IMR-90 (cell line): ENCODE measurements around the gene DHCR24. TPM values are rescaled to one million over a fixed set of nuclear protein-coding genes. Genes with fewer than 3 reads are reported as not detected.

Source experiments
- ATAC-seq: fragments of 200-7000 bp; cut with Tn5 transposase; 2 replicates; pipeline ENCODE4 v1.9.1; 2020; ENCODE audit warnings: low read depth, mild to moderate bottlenecking, moderate library complexity
- BruUV-seq: library from RNA; stranded (reverse); fragments of 400-500 nt; replicated peaks from 2 replicates; lab custom pipeline; 2021; lab: Mats Ljungman, UMichigan
- CTCF ChIA-PET: fragments of 300-600 bp; formaldehyde crosslinking; extraction: SDS; loops from one replicate; lab custom pipeline; 2021; ENCODE audit warnings: antibody characterized with exemption; lab: Yijun Ruan, JAX
- POLR2A ChIA-PET: fragments of 300-600 bp; sonication (Branson Sonifier 250); formaldehyde crosslinking; loops from one replicate; lab custom pipeline; 2022; ENCODE audit warnings: antibody characterized with exemption; ENCODE audit not compliant: unreplicated experiment; lab: Charles Lee
- DNase-seq: peaks from one replicate; pipeline ENCODE4 v3.0.0; 2013
- H2AFZ ChIP-seq: replicated peaks from 2 replicates; pipeline ENCODE3; 2013; ENCODE audit warnings: low read length, mild to moderate bottlenecking; ENCODE audit not compliant: poor library complexity
- H2AK5ac ChIP-seq: 2 replicates; pipeline ENCODE4 v1.6.1; 2013; ENCODE audit warnings: low read depth, low read length, inconsistent platforms
- H2AK9ac ChIP-seq: replicated peaks from 2 replicates; pipeline ENCODE3; 2013; ENCODE audit warnings: mild to moderate bottlenecking, low read depth, low read length, moderate library complexity; ENCODE audit not compliant: poor library complexity
- H2BK120ac ChIP-seq: 2 replicates; pipeline ENCODE4 v1.6.1; 2013; ENCODE audit warnings: low read depth, low read length, inconsistent platforms
- H2BK15ac ChIP-seq: 3 replicates; pipeline ENCODE4 v1.6.1; 2013; ENCODE audit warnings: low read depth, low read length, inconsistent platforms
- H2BK20ac ChIP-seq: 2 replicates; pipeline ENCODE4 v1.6.1; 2013; ENCODE audit warnings: low read depth, mild to moderate bottlenecking, inconsistent platforms, low read length, moderate library complexity
- H2BK5ac ChIP-seq: 2 replicates; pipeline ENCODE4 v1.6.1; 2013; ENCODE audit warnings: mild to moderate bottlenecking, low read depth, low read length, inconsistent platforms; ENCODE audit not compliant: poor library complexity, severe bottlenecking
- H3K14ac ChIP-seq: replicated peaks from 2 replicates; pipeline ENCODE4 v1.6.1; 2013; ENCODE audit warnings: low read depth, low read length, inconsistent platforms
- H3K18ac ChIP-seq: 2 replicates; pipeline ENCODE4 v1.6.1; 2013; ENCODE audit warnings: low read depth, low read length, control low read depth
- H3K23ac ChIP-seq: 2 replicates; pipeline ENCODE4 v1.6.1; 2013; ENCODE audit warnings: low read depth, low read length, inconsistent platforms
- H3K27ac ChIP-seq: 2 replicates; pipeline ENCODE4 v1.5.1; 2013; ENCODE audit warnings: mild to moderate bottlenecking, control low read depth, low read length; ENCODE audit not compliant: insufficient read depth
- H3K27me3 ChIP-seq: 2 replicates; pipeline ENCODE4 v1.6.1; 2013; ENCODE audit warnings: low read length; ENCODE audit not compliant: control insufficient read depth, insufficient read depth
- H3K36me3 ChIP-seq: 2 replicates; pipeline ENCODE4 v1.6.1; 2013; ENCODE audit warnings: low read length, mixed read lengths; ENCODE audit not compliant: control insufficient read depth, insufficient read depth
- H3K4ac ChIP-seq: 2 replicates; pipeline ENCODE4 v1.6.1; 2013; ENCODE audit warnings: low read depth, low read length, inconsistent platforms
- H3K4me1 ChIP-seq: 2 replicates; pipeline ENCODE4 v1.6.1; 2013; ENCODE audit warnings: low read length, mixed read lengths; ENCODE audit not compliant: control insufficient read depth, insufficient read depth
- H3K4me2 ChIP-seq: 2 replicates; pipeline ENCODE4 v1.6.1; 2013; ENCODE audit warnings: low read depth, mild to moderate bottlenecking, control low read depth, low read length, moderate library complexity
- H3K4me3 ChIP-seq: 2 replicates; pipeline ENCODE4 v1.5.1; 2013; ENCODE audit warnings: low read depth, mild to moderate bottlenecking, control low read depth, low read length, moderate library complexity; ENCODE audit not compliant: insufficient read depth
- H3K56ac ChIP-seq: 2 replicates; pipeline ENCODE4 v1.6.1; 2013; ENCODE audit warnings: low read length, inconsistent platforms; ENCODE audit not compliant: insufficient read depth; ENCODE audit errors: extremely low read depth
- H3K79me1 ChIP-seq, 2 experiments: 2 replicates each; pipeline ENCODE4 v1.6.1; 2013; ENCODE audit warnings: low read length in 2 of 2, inconsistent platforms in 1 of 2, low read depth in 1 of 2
- H3K9ac ChIP-seq: 2 replicates; pipeline ENCODE4 v1.6.1; 2013; ENCODE audit warnings: low read depth, low read length, control low read depth
- H3K9me1 ChIP-seq: 2 replicates; pipeline ENCODE4 v1.6.1; 2013; ENCODE audit warnings: low read length, inconsistent platforms; ENCODE audit not compliant: insufficient read depth
- H3K9me3 ChIP-seq: 2 replicates; pipeline ENCODE4 v1.6.1; 2013; ENCODE audit warnings: low read length; ENCODE audit not compliant: control insufficient read depth, insufficient read depth
- H4K20me1 ChIP-seq: 2 replicates; pipeline ENCODE4 v1.6.1; 2013; ENCODE audit warnings: low read length, inconsistent platforms; ENCODE audit not compliant: insufficient read depth
- H4K5ac ChIP-seq: 2 replicates; pipeline ENCODE4 v1.6.1; 2013; ENCODE audit warnings: mild to moderate bottlenecking, low read depth, low read length, control low read depth
- H4K8ac ChIP-seq, 2 experiments: 2 replicates each; pipeline ENCODE4 v1.6.1; 2013; ENCODE audit warnings: low read depth in 2 of 2, low read length in 2 of 2, control low read depth in 1 of 2, inconsistent platforms in 1 of 2
- H4K91ac ChIP-seq: 2 replicates; pipeline ENCODE4 v1.6.1; 2013; ENCODE audit warnings: low read depth, low read length, inconsistent platforms; ENCODE audit not compliant: insufficient read depth
- RCOR1 ChIP-seq: IDR thresholded peaks from 2 replicates; pipeline ENCODE4 v1.6.1; 2012; ENCODE audit warnings: mild to moderate bottlenecking, low read length, improper control_type of control experiment; ENCODE audit not compliant: insufficient replicate concordance
- WGBS, 2 experiments: methylation state at CpG; one replicate each; pipeline versions ENCODE4 v1.1.5 to v1.1.7; 2013; ENCODE audit warnings: missing lambda C conversion rate in 2 of 2; ENCODE audit not compliant: insufficient read length in 1 of 2; ENCODE audit errors: extremely low coverage in 2 of 2; 5-methylcytosine and 5-hydroxymethylcytosine counted together
- dilution Hi-C: fragments of 300-500 bp; cut with HindIII; formaldehyde crosslinking; loops from one replicate; pipeline ENCODE4 v1.14.3; 2018; ENCODE audit warnings: low sequenced_read_pairs; ENCODE audit not compliant: unreplicated experiment
- in situ Hi-C: fragments of 300-500 bp; cut with MboI; formaldehyde crosslinking; loops from 3 replicates; pipeline ENCODE4 v1.14.3; 2019; ENCODE audit warnings: low sequenced_read_pairs, inconsistent platforms, mixed read lengths
- intact Hi-C: fragments of 100-400 bp; cut with micrococcal nuclease; formaldehyde crosslinking; loops from 2 replicates; pipeline ENCODE4 v1.10.0; 2022
- polyA plus RNA-seq, 3 experiments: library from polyadenylated mRNA; depleted of rRNA; stranded (reverse); fragments of >200 nt; gene quantifications; 2 replicates each; pipeline ENCODE4 v1.2.3, GENCODE V29; 2012; ENCODE audit warnings: low replicate concordance in 1 of 3
- total RNA-seq: library from RNA; depleted of rRNA; stranded (reverse); fragments of >200 nt; gene quantifications from 2 replicates; pipeline ENCODE4 v1.2.3, GENCODE V29; 2012

DHCR24 gene
- total and polyA plus RNA-seq, 2 of the 4 experiments (the other 2 are of a cell fraction): 130 to 194 TPM

DNA sequence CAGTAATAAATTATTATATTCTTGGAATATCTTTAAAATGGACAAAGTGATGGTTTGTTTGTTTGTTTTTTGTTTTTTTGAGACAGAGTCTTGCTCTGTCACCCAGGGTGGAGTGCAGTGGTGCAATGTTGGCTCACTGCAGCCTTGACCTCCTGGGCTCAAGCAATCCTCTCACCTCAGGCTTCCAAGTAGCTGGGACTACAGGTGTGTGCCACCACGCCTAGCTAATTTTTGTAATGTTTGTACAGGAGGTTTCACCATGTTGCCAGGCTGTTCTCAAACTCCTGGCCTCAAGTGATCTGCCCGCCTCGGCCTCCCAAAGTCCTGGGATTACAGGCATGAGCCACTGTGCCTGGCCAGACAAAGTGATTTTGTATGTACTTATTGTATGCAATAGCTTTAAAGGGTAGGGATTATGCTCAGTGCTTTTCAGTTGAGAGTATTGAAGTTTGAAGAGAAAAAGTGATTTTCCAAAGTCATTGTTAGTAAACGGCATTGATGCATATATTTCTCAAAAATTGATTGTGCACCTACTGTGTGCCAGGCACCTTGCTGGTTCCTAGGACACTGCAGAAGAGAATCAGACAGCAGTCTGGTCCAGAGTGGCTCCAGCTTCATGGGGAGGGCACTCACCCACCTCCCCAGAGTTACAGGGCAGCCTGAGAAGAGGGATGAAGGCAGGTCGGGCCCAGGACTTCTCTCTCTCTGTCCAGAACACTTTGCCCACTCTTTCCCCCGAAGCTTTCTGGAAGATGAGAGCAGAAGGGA is 51.7 kb downstream of the DHCR24 start:
- CTCF ChIA-PET: no interaction called here

More for the DNA sequence above, 51.7 kb downstream of the DHCR24 start:
- Histone ChIP-seq H2AK9ac (no peak overlapping the region), H3K4me1 (no peaks in the 10 kb centered on the region), H3K56ac (no peak overlapping the region), H3K14ac (no peak overlapping the region), H2AFZ (no peak overlapping the region), H2BK20ac (no peak overlapping the region), H3K23ac (no peak overlapping the region), H3K79me1 (no peaks in the 10 kb centered on the region), H3K27ac (no peak overlapping the region), H4K5ac (no peak overlapping the region), H2AK5ac (no peak overlapping the region), H4K91ac (no peak overlapping the region), H3K18ac (no peak overlapping the region), H3K9me3 (peaks cover 7% of the 10 kb centered on the region; the same call in 1 of the 2 replicates), H3K36me3 (no peaks in the 10 kb centered on the region), H4K20me1 (no peaks in the 10 kb centered on the region), H3K27me3 (peaks cover 35% of the 10 kb centered on the region), H3K4me2 (no peak overlapping the region), H3K4me3 (no peak overlapping the region), H2BK15ac (no peak overlapping the region), H3K4ac (no peak overlapping the region), H3K9ac (no peak overlapping the region), H2BK5ac (no peak overlapping the region), H4K8ac (no peak overlapping the region), H2BK120ac (no peak overlapping the region), H3K9me1 (no peaks in the 10 kb centered on the region)
- ATAC-seq: no peak
- in situ Hi-C loops: no loop called here
- POLR2A ChIA-PET: no interaction called here
- intact Hi-C loops: no loop called here
- no peak for TF ChIP-seq RCOR1
- BruUV-seq: no TSS peak
- dilution Hi-C loops: no loop called here
- no CpG with 5 or more reads among the region's 6 CpGs for WGBS, 2 experiments
- no peak for DNase-seq
